ENCODE measurements around the gene SIK3. TPM values are rescaled to one million over a fixed set of nuclear protein-coding genes. Genes with fewer than 3 reads are reported as not detected.
A peak's percentile ranks its signal among the peaks of the same experiment; 100 is the strongest.
"Not testable (repeated sequence)": the region's sequence is repeated elsewhere in the genome, so short reads cannot be mapped to it uniquely, and the experiment has no call there.

SIK3 gene
- total RNA-seq, 1 donor from 2014 or later = 32.9 TPM

DNA sequence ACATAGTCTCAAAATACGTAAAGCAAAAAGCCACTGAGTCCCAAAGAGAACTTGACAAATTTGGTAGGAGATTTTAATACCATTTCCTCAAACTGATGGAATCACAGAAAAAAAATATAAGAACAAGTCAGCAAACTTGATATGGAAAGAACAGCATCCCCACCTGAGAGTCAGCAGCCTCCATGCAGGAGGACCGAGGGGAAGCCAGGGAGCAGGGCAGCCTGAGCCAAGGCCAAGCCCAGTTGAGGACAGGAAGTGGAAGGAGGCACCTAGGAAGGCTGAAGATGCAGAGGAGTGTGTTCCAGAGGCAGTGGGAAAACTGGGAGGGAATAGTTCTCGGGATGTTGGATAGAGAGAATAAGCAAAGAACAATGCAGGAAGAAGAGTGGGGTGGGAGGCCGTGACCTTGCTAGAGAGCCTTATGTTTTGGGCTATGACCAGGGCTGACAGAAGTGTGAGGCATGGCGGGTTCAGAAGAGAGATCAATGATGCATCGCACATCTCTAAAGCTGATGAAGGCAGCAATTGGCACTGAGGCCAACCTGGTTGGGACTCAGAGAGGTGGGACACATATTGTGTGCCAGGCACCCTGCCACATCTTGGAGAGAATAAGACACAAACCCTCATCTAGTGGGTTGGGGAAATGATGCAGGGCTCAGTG lies 290.5 kb downstream of the SIK3 start:
- Histone ChIP-seq H3K36me3 (no peaks in the 10 kb centered on the region), H3K27ac (peak overlapping the region; percentile 75), H3K27me3 (ENCODE audit: low read depth) (no peaks in the 10 kb centered on the region), H3K9me3 (no peaks in the 10 kb centered on the region), H3K4me3 (no peak overlapping the region), H3K4me1 (no peaks in the 10 kb centered on the region)
- no peak for ATAC-seq
- TF ChIP-seq, protein P1, sequence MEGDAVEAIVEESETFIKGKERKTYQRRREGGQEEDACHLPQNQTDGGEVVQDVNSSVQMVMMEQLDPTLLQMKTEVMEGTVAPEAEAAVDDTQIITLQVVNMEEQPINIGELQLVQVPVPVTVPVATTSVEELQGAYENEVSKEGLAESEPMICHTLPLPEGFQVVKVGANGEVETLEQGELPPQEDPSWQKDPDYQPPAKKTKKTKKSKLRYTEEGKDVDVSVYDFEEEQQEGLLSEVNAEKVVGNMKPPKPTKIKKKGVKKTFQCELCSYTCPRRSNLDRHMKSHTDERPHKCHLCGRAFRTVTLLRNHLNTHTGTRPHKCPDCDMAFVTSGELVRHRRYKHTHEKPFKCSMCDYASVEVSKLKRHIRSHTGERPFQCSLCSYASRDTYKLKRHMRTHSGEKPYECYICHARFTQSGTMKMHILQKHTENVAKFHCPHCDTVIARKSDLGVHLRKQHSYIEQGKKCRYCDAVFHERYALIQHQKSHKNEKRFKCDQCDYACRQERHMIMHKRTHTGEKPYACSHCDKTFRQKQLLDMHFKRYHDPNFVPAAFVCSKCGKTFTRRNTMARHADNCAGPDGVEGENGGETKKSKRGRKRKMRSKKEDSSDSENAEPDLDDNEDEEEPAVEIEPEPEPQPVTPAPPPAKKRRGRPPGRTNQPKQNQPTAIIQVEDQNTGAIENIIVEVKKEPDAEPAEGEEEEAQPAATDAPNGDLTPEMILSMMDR (IDR thresholded peaks at IDR 0.05) = no peak
- no peak for DNase-seq
- intact Hi-C loops (cut with DNase I) = no loop called here

DNA sequence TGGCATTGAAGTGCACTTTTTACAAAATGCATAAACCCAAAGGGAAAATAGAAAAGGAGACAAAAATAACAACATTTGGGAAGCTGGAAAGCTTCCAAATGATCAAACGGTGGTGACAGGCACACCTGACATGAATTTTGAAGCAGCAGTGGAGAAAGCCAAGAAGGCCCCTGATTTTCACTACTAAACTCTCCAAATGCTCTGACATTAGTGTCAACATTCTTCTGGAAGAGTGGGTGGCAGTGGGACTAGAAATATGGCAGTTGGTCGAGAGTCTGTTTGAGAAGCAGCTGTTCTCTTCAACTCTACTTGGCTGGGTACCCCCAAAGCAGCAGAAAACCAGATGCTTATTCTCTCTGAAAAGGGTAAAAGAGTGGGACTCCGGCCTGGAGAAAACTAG lies 294.2 kb downstream of the SIK3 start:
- Histone ChIP-seq H3K9me3 (no peaks in the 10 kb centered on the region), H3K36me3 (no peaks in the 10 kb centered on the region), H3K27me3 (ENCODE audit: low read depth) (no peaks in the 10 kb centered on the region), H3K27ac (no peak overlapping the region), H3K4me3 (no peak overlapping the region), H3K4me1 (no peaks in the 10 kb centered on the region)
- TF ChIP-seq, protein P1 (IDR thresholded peaks at IDR 0.05) = no peak
- ATAC-seq (no peak), DNase-seq (no peak)
- intact Hi-C loops (cut with DNase I) = no loop called here

- H3K4me3 ChIP-seq; H3K27me3 ChIP-seq (ENCODE audit: low read depth); intact Hi-C loops (cut with DNase I); ATAC-seq; H3K36me3 ChIP-seq; DNase-seq; H3K27ac ChIP-seq; H3K4me1 ChIP-seq; H3K9me3 ChIP-seq: not testable (repeated sequence)
Observed at GRCh38 chr11:116801662-116802061, 296.6 kb downstream of the SIK3 start.

- Histone ChIP-seq H3K27ac (no peak overlapping the region), H3K9me3 (no peaks in the 10 kb centered on the region), H3K36me3 (no peaks in the 10 kb centered on the region), H3K4me3 (no peak overlapping the region), H3K27me3 (ENCODE audit: low read depth) (no peaks in the 10 kb centered on the region), H3K4me1 (no peaks in the 10 kb centered on the region)
- ATAC-seq (no peak), DNase-seq (no peak)
- intact Hi-C loops (cut with DNase I) = no loop called here
- TF ChIP-seq, protein P1 (IDR thresholded peaks at IDR 0.05) = no peak
Observed at GRCh38 chr11:116800610-116801009, 297.6 kb downstream of the SIK3 start.

GRCh38 chr11:116798368-116798767 lies 299.9 kb downstream of the SIK3 start:
- TF ChIP-seq, protein P1 (IDR thresholded peaks at IDR 0.05) = no peak
- no peak overlapping the region for H3K4me3 ChIP-seq

DNA sequence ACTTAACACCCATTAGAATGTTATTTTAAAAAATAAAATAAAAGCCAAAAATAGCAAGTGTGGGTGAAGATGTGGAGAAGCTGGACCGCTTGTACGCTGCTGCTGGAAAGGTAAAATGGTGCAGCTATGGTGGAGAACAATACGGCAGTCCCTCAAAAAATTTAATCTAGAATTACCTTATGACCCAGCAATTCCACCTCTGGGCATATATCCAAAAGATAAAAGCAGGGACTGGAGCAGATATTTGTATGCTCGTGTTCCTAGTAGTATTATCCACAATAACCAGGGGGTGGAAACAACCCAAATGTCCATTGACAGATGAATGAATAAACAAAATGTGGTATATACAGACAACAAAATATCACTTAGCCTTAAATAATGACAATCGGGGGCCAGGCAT lies 300.4 kb downstream of the SIK3 start:
- ATAC-seq (no peak), DNase-seq (no peak)
- no peaks in the 10 kb centered on the region for H3K27me3 ChIP-seq (ENCODE audit: low read depth)
- no peaks in the 10 kb centered on the region for H3K9me3 ChIP-seq
- no peak overlapping the region for H3K4me3 ChIP-seq
- no peak overlapping the region for H3K27ac ChIP-seq
- intact Hi-C loops (cut with DNase I) = no loop called here
- TF ChIP-seq, protein P1 (IDR thresholded peaks at IDR 0.05) = no peak
- no peaks in the 10 kb centered on the region for H3K4me1 ChIP-seq
- no peaks in the 10 kb centered on the region for H3K36me3 ChIP-seq

More at GRCh38 chr11:116798368-116798767, 299.9 kb downstream of the SIK3 start:
- ATAC-seq (no peak), DNase-seq (no peak)
- intact Hi-C loops (cut with DNase I) = no loop called here
- Histone ChIP-seq H3K27me3 (ENCODE audit: low read depth) (no peaks in the 10 kb centered on the region), H3K36me3 (no peaks in the 10 kb centered on the region), H3K9me3 (no peaks in the 10 kb centered on the region), H3K4me1 (no peaks in the 10 kb centered on the region), H3K27ac (no peak overlapping the region)

Data from lower lobe of right lung (tissue), 2 donors.